ENCODE data around the gene WNT1. TPM values are rescaled to one million over a fixed set of nuclear protein-coding genes. Genes with fewer than 3 reads are reported as not detected.

Gene WNT1
- total and polyA plus RNA-seq, 9 of the 15 experiments (the other 6 are each of a cell fraction or from before 2014, with no cell fraction given): not detected

DNA sequence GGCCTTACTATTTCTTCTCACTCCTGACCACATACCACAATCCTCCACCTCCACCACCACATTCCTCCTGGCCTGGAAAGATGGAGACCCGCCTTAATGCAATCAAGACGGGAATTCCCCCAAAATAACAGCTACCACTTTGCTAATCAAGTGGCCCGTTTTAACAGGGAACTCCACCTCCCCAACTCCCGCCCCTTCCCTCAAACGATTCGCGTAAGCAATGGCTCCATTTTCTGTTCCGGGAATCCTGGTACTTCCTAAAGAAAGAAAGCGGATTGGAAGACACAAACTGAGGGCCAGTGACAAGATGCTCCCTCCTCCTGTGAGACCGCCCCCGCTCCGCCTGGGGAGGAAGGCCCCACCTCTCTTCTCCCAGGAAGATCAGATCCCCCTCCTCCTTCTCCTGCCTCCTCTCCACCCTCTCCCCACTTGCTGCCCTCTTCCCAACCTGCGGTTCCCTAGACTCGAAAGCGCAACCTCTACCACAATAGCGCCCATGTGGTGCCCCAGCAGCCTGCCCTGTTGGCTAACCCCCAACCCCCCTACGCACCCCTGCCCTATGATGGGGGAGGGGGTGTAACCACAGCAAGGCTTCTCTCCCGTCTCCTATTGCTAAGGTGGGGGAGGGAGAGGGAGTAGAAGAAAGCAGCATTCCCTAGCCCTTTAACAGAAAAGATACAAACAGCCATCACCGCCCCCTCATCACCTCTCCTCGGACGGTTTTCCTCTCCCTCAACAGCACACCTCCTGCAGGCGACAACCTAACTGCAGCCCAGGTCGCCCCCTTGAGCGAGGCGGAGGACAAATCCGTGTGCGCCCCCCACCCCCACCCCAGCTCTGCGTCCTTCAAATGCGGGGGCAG is 21.6 kb upstream of the WNT1 start (continued):
- TF ChIP-seq TCF3 (CRISPR knock-in tag; IDR thresholded peaks at IDR 0.05) (no peak), KLF6 (CRISPR knock-in tag; IDR thresholded peaks at IDR 0.05; ENCODE audit: borderline replicate concordance) (no peak), ZBTB1 (CRISPR knock-in tag; IDR thresholded peaks at IDR 0.05; ENCODE audit: borderline replicate concordance, low read depth) (no peak), MEF2D (tag; conservative IDR thresholded peaks at IDR 0.05; ENCODE audit: low read depth) (no peak), KAT7 (CRISPR knock-in tag; IDR thresholded peaks at IDR 0.05; ENCODE audit: borderline replicate concordance) (no peak), CBX1 (IDR thresholded peaks at IDR 0.05; ENCODE audit: low read depth) (no peak), SIN3A (IDR thresholded peaks at IDR 0.05; ENCODE audit: borderline replicate concordance in 2 of 2, control insufficient read depth in 1 of 2, low read depth in 2 of 2, low read length in 2 of 2) (peak in 1 of 2 experiments; percentile 62; a peak in 1 of 4 replicates), FIP1L1 (IDR thresholded peaks at IDR 0.05; ENCODE audit: low read depth, low read length, poor library complexity, severe bottlenecking) (no peak), HLTF (IDR thresholded peaks at IDR 0.05) (no peak), ARNT (IDR thresholded peaks at IDR 0.05) (no peak), COPS2 (conservative IDR thresholded peaks at IDR 0.05) (no peak), ZNF57 (CRISPR knock-in tag; IDR thresholded peaks at IDR 0.05) (no peak), SMAD2 (IDR thresholded peaks at IDR 0.05; ENCODE audit: low read depth, low read length) (no peak), ZNF146 (CRISPR knock-in tag; IDR thresholded peaks at IDR 0.05; ENCODE audit: unreplicated experiment) (no peak), GABPA (tag; conservative IDR thresholded peaks at IDR 0.05; ENCODE audit: low read depth) (no peak), CHCHD3 (CRISPR knock-in tag; IDR thresholded peaks at IDR 0.05) (no peak), PCBP2 (IDR thresholded peaks at IDR 0.05; ENCODE audit: low read depth, low read length, poor library complexity, severe bottlenecking) (no peak), BMI1 (IDR thresholded peaks at IDR 0.05; ENCODE audit: low read length) (no peak), MTF1 (CRISPR knock-in tag; IDR thresholded peaks at IDR 0.05; ENCODE audit: borderline replicate concordance) (no peak), ZNF561 (CRISPR knock-in tag; conservative IDR thresholded peaks at IDR 0.05) (0 out of 2 replicates have a peak, but pooled peaks have one; percentile 30)
- TF ChIP-seq, protein P1, sequence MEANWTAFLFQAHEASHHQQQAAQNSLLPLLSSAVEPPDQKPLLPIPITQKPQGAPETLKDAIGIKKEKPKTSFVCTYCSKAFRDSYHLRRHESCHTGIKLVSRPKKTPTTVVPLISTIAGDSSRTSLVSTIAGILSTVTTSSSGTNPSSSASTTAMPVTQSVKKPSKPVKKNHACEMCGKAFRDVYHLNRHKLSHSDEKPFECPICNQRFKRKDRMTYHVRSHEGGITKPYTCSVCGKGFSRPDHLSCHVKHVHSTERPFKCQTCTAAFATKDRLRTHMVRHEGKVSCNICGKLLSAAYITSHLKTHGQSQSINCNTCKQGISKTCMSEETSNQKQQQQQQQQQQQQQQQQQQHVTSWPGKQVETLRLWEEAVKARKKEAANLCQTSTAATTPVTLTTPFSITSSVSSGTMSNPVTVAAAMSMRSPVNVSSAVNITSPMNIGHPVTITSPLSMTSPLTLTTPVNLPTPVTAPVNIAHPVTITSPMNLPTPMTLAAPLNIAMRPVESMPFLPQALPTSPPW (CRISPR knock-in tag; IDR thresholded peaks at IDR 0.05): peak; percentile 85
- TF ChIP-seq, protein P2, sequence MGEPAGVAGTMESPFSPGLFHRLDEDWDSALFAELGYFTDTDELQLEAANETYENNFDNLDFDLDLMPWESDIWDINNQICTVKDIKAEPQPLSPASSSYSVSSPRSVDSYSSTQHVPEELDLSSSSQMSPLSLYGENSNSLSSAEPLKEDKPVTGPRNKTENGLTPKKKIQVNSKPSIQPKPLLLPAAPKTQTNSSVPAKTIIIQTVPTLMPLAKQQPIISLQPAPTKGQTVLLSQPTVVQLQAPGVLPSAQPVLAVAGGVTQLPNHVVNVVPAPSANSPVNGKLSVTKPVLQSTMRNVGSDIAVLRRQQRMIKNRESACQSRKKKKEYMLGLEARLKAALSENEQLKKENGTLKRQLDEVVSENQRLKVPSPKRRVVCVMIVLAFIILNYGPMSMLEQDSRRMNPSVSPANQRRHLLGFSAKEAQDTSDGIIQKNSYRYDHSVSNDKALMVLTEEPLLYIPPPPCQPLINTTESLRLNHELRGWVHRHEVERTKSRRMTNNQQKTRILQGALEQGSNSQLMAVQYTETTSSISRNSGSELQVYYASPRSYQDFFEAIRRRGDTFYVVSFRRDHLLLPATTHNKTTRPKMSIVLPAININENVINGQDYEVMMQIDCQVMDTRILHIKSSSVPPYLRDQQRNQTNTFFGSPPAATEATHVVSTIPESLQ (CRISPR knock-in tag; IDR thresholded peaks at IDR 0.05): no peak
- TF ChIP-seq, protein P3, sequence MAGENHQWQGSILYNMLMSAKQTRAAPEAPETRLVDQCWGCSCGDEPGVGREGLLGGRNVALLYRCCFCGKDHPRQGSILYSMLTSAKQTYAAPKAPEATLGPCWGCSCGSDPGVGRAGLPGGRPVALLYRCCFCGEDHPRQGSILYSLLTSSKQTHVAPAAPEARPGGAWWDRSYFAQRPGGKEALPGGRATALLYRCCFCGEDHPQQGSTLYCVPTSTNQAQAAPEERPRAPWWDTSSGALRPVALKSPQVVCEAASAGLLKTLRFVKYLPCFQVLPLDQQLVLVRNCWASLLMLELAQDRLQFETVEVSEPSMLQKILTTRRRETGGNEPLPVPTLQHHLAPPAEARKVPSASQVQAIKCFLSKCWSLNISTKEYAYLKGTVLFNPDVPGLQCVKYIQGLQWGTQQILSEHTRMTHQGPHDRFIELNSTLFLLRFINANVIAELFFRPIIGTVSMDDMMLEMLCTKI (IDR thresholded peaks at IDR 0.05; ENCODE audit: partially characterized antibody): no peak

Measured in K562 (cell line).